SK-MEL-5 (cell line): Measurements from ENCODE around the gene ASB4. TPM values are rescaled to one million over a fixed set of nuclear protein-coding genes. Genes with fewer than 3 reads are reported as not detected.
A peak's percentile ranks its signal among the peaks of the same experiment; 100 is the strongest.
"Not testable (repeated sequence)": the region's sequence is repeated elsewhere in the genome, so short reads cannot be mapped to it uniquely, and the experiment has no call there.

Source experiments
- DNase-seq: peaks from one replicate; pipeline ENCODE4 v3.0.0-alpha.2; 2016; ENCODE audit warnings: low read depth, low spot score
- in situ Hi-C: cut with HindIII; loops from 2 replicates; pipeline ENCODE4 v1.10.0; 2016; ENCODE audit warnings: low sequenced_read_pairs, high pct_unique_total_duplicates, low pct_unique_long_range_greater_than_20kb
- total RNA-seq: library from RNA; depleted of rRNA; stranded (reverse); fragments of >200 nt; shearing (Covaris generic); gene quantifications from 2 replicates; pipeline ENCODE4 v1.2.3, GENCODE V29; 2014

Gene ASB4
- total RNA-seq, 1 experiment from 2014 or later, result 173 TPM

GRCh38 chr7:95476072-95476847 lies 9.5 kb upstream of the ASB4 start:
- in situ Hi-C loops, result no loop called here
- peak; percentile 45 for DNase-seq

GRCh38 chr7:95476904-95477594 lies 8.7 kb upstream of the ASB4 start:
- DNase-seq, result peak; percentile 91
- in situ Hi-C loops, result no loop called here

- in situ Hi-C loops, result no loop called here
- DNase-seq, result peak; percentile 36
Observed at GRCh38 chr7:95478272-95479037, 7.3 kb upstream of the ASB4 start.

- in situ Hi-C loops, result no loop called here
- no peak for DNase-seq
Observed at GRCh38 chr7:95479992-95480624, 5.6 kb upstream of the ASB4 start.

- DNase-seq, result no peak
- in situ Hi-C loops, result no loop called here
Observed at GRCh38 chr7:95481271-95482165, 4.2 kb upstream of the ASB4 start.

- DNase-seq, result peak; percentile 88
- in situ Hi-C loops, result no loop called here
Observed at GRCh38 chr7:95482424-95482823, 3.3 kb upstream of the ASB4 start.

- in situ Hi-C loops, result no loop called here
- no peak for DNase-seq
Observed at GRCh38 chr7:95490231-95490762, 4.6 kb downstream of the ASB4 start.

GRCh38 chr7:95491201-95491600 lies 5.5 kb downstream of the ASB4 start:
- DNase-seq, result no peak
- in situ Hi-C loops, result no loop called here

- DNase-seq, result no peak
- in situ Hi-C loops, result no loop called here
Observed at GRCh38 chr7:95491634-95492314, 6.0 kb downstream of the ASB4 start.

GRCh38 chr7:95493247-95493646 lies 7.5 kb downstream of the ASB4 start:
- no peak for DNase-seq
- in situ Hi-C loops, result no loop called here

GRCh38 chr7:95493844-95494243 lies 8.1 kb downstream of the ASB4 start:
- in situ Hi-C loops, result no loop called here
- DNase-seq, result no peak

- DNase-seq, result no peak
- in situ Hi-C loops, result loop anchor here (25.0 kb wide), 2 partner anchors 186 to 464 kb away; no protein-coding TSS in a partner anchor
Observed at GRCh38 chr7:95501261-95501832, 15.6 kb downstream of the ASB4 start.

- in situ Hi-C loops, result loop anchor here (25.0 kb wide), 2 partner anchors 185 to 465 kb away; no protein-coding TSS in a partner anchor
- DNase-seq, result no peak
Observed at GRCh38 chr7:95502403-95502802, 16.7 kb downstream of the ASB4 start.

GRCh38 chr7:95503271-95504131 lies 17.8 kb downstream of the ASB4 start:
- in situ Hi-C loops, result loop anchor here (25.0 kb wide), 2 partner anchors 184 to 466 kb away; no protein-coding TSS in a partner anchor
- DNase-seq, result no peak

- not testable (repeated sequence) for DNase-seq
- in situ Hi-C loops, result loop anchor here (25.0 kb wide), 2 partner anchors 183 to 467 kb away; no protein-coding TSS in a partner anchor
Observed at GRCh38 chr7:95504132-95504588, 18.4 kb downstream of the ASB4 start.
